PC-9 (cell line): ENCODE measurements around the gene C15orf40. TPM values are rescaled to one million over a fixed set of nuclear protein-coding genes. Genes with fewer than 3 reads are reported as not detected.

Source experiments
- total RNA-seq: library from RNA; stranded (reverse); gene quantifications from 2 replicates; pipeline ENCODE4 v1.2.3, GENCODE V29; 2021

C15orf40 gene
- total RNA-seq, 1 experiment from 2014 or later, result 21.2 TPM

Other genes starting within 250 kb of the C15orf40 start
- gene FSD2, start 205.6 kb downstream of the C15orf40 start, total RNA-seq, result not detected in 2 replicates
- gene WHAMM, start 202.0 kb downstream of the C15orf40 start, total RNA-seq, result 6.4 and 6.9 TPM in 2 replicates
- gene HOMER2, start 58.9 kb downstream of the C15orf40 start, total RNA-seq, result 15.1 and 21.2 TPM in 2 replicates
- 18.2 and 18.7 TPM in 2 replicates for gene RAMAC, start 25.4 kb downstream of the C15orf40 start, total RNA-seq
- gene BTBD1, start 55.6 kb upstream of the C15orf40 start, total RNA-seq, result 24.7 and 28.2 TPM in 2 replicates
- gene TM6SF1, start 96.0 kb upstream of the C15orf40 start, total RNA-seq, result not detected in 2 replicates
- gene HDGFL3, start 196.2 kb upstream of the C15orf40 start, total RNA-seq, result 10.1 TPM in 2 replicates